Panc1 (cell line): Measurements from ENCODE around the gene PRKCD.

ENCODE experiments used
- POLR2AphosphoS5 ChIP-seq: IDR thresholded peaks from 2 replicates; pipeline ENCODE4 v1.6.1; 2012; ENCODE audit warnings: mild to moderate bottlenecking, low read depth, low read length, moderate library complexity
- SIN3A ChIP-seq: IDR thresholded peaks from 2 replicates; pipeline ENCODE4 v1.6.1; 2012; ENCODE audit warnings: low read depth, mild to moderate bottlenecking, low read length, moderate library complexity, borderline replicate concordance; ENCODE audit not compliant: insufficient read depth
- TCF7L2 ChIP-seq: IDR thresholded peaks from 2 replicates; pipeline ENCODE4 v1.6.1; 2011; ENCODE audit warnings: mild to moderate bottlenecking, low read depth, low read length, inconsistent platforms
- TF ChIP-seq, protein P1 (sequence below): fragments of 450-650 bp; IDR thresholded peaks from 2 replicates; pipeline ENCODE4 v1.5.1; 2017; ENCODE audit warnings: mild to moderate bottlenecking

DNA sequence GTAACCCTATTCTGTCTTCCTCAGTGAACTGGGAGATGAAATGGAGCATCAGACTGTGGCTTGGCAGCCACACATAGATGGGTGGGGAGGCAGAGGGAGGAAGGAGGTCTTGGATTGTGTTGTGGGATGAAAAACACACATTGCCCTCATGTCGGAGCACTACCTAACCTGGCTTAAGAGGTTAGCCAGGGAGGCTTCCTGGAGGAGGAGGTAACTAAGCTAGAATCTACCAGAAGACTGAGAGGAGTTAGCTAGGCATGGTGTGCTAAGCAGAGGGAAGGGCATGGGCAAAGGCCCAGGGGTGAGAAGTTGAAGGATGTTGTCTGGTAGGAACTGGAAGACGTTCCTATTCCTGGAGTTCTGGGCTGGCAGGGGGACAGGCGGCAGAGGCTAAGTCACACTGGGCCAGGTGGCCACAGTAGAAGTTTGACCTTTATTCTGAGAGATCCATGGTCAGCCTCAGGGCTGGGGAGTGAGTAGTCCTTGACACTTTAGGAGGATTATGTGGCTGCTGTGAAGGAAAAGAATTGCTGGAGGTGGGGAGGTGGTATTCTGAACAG lies 7.7 kb upstream of the PRKCD start:
- TF ChIP-seq, protein P1, sequence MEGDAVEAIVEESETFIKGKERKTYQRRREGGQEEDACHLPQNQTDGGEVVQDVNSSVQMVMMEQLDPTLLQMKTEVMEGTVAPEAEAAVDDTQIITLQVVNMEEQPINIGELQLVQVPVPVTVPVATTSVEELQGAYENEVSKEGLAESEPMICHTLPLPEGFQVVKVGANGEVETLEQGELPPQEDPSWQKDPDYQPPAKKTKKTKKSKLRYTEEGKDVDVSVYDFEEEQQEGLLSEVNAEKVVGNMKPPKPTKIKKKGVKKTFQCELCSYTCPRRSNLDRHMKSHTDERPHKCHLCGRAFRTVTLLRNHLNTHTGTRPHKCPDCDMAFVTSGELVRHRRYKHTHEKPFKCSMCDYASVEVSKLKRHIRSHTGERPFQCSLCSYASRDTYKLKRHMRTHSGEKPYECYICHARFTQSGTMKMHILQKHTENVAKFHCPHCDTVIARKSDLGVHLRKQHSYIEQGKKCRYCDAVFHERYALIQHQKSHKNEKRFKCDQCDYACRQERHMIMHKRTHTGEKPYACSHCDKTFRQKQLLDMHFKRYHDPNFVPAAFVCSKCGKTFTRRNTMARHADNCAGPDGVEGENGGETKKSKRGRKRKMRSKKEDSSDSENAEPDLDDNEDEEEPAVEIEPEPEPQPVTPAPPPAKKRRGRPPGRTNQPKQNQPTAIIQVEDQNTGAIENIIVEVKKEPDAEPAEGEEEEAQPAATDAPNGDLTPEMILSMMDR, result no peak
- TF ChIP-seq POLR2AphosphoS5, result no peak
- no peak for TF ChIP-seq SIN3A
- TF ChIP-seq TCF7L2, result no peak
